GM18873 (cell line): ENCODE data around the gene SRSF9.

Experiments
- ATAC-seq: cut with Tn5 transposase; IDR thresholded peaks from one replicate; pipeline ENCODE4 v1.9.1; 2021; ENCODE audit warnings: mild to moderate bottlenecking, moderate library complexity, moderate number of reproducible peaks; ENCODE audit not compliant: unreplicated experiment, low FRiP score

The SRSF9 gene

DNA sequence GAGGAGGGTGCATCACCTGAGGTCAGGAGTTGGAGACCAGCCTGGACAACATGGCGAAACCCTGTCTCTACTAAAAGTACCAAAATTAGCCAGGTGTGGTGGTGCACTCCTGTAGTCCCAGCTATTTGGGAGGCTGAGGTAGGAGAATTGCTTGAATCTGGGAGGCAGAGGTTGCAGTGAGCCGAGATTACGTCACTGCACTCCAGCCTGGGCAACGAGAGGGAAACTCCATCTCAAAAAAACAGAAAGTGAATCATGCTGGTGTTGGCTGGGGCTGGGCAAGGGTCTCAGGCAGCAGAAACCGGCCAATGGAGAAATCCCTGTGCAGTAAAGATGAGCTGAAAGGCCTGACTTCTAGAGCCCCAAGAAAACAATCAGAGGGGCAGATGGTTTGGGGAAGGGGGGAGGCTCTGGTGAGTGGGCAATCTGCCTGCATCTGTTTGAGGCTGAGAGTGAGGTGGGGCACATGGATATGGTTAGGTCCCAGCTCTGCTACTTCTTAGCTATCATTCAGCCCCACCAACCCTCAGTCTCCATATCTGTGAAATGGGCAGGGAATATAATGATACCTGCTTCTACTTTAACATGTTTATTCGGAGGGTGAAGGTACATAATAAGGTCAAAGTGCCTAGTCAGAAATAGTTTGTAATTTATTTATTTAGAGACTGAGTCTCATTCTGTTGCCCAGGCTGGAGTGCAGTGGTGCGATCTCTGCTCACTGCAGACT is 52.9 kb downstream of the SRSF9 start:
- ATAC-seq = no peak

DNA sequence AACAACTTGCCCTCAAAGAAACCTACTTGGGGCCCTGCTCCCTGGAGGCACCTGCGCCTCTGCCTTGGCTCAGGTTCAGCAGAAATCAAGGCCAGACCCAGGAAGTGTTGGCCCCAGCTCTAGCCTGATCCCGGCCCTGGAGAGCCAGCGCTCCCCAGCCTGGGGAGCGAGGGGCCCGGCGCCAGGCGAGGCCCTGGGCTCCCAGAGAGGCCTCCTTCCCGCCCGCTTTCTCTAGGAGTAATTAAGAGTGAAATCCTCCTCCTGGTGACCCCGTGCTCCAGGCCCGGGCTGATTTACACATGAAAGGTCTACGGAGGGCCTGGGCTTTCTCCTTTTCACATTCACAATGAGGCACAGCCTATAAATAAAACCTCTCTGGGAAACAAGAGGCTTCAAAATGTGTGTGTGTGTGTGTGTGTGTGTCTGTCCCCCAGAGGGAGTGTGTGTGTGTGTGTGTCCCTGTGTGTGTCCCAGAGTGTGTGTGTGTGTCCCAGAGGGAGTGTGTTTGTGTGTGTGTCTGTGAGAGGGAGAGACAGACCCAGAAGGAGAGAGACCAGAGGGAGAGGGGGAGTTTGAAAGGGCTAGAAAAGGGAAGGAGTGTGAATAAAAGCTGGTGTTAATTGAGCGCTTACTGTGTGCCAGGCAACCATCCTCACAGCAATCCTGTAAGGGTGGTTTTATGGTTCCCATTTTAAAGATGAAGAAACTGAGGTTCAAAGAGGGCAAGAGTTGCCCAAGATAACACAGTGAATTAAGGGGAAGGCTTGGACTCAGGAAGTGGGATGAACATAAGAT is 55.5 kb downstream of the SRSF9 start:
- ATAC-seq = no peak

DNA sequence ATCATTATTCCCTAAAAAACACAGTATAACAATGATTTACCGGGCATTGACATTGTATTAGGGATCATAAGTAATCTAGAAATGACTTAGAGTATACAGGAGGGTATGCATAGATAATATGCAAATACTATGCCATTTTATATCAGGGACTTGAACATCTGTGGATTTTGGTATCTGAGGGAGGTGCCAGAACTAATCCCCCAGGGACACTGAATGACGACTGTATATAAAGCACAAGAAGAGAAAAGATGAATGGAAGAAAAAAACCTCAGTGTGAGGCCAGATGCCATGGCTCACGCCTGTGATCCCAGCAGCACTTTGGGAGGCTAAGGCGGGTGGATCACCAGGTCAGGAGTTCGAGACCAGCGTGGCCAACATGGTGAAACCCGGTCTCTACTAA is 57.1 kb downstream of the SRSF9 start:
- no peak for ATAC-seq
